H1 (cell line): ENCODE results near the gene PROSER2. TPM values are rescaled to one million over a fixed set of nuclear protein-coding genes. Genes with fewer than 3 reads are reported as not detected.

ENCODE experiments used
- CTCF ChIA-PET: fragments of 300-600 bp; sonication (Branson Sonifier 250); formaldehyde crosslinking; loops from one replicate; lab custom pipeline; 2021; ENCODE audit not compliant: partially characterized antibody; lab: Charles Lee
- POLR2A ChIA-PET: fragments of 300-600 bp; sonication (Branson Sonifier 250); formaldehyde crosslinking; loops from one replicate; lab custom pipeline; 2021; ENCODE audit warnings: inconsistent platforms; ENCODE audit not compliant: partially characterized antibody; lab: Charles Lee
- DNase-seq, 2 experiments: peaks; one replicate each; pipeline versions ENCODE4 v3.0.0 to v3.0.0-alpha.2; 2010 to 2022; ENCODE audit warnings: low spot score in 2 of 2, low read depth in 1 of 2, mixed read lengths in 1 of 2
- FAIRE-seq: peaks from 2 replicates; lab custom pipeline; 2011; peaks lifted over from hg19 to GRCh38; lab: Jason Lieb, UNC
- H2AFZ ChIP-seq: 2 replicates; pipeline ENCODE4 v1.8.1; 2012; ENCODE audit warnings: low read length, inconsistent platforms
- H2AK5ac ChIP-seq: 2 replicates; pipeline ENCODE4 v1.6.1; 2013; ENCODE audit warnings: low read depth, low read length
- H2BK120ac ChIP-seq: replicated peaks from 2 replicates; pipeline ENCODE3; 2013; ENCODE audit warnings: low read depth, low read length, inconsistent platforms
- H2BK12ac ChIP-seq: 2 replicates; pipeline ENCODE4 v1.6.1; 2013; ENCODE audit warnings: low read depth, low read length
- H2BK15ac ChIP-seq: 2 replicates; pipeline ENCODE4 v1.6.1; 2013; ENCODE audit warnings: low read length
- H2BK20ac ChIP-seq: 2 replicates; pipeline ENCODE4 v1.6.1; 2013; ENCODE audit warnings: low read length
- H2BK5ac ChIP-seq: 2 replicates; pipeline ENCODE4 v1.6.1; 2013; ENCODE audit warnings: low read depth, low read length
- H3K14ac ChIP-seq: 2 replicates; pipeline ENCODE4 v1.6.1; 2013; ENCODE audit warnings: inconsistent platforms; ENCODE audit not compliant: insufficient read length
- H3K18ac ChIP-seq: 2 replicates; pipeline ENCODE4 v1.6.1; 2013; ENCODE audit warnings: low read length; ENCODE audit errors: extremely low read depth
- H3K23ac ChIP-seq: 2 replicates; pipeline ENCODE4 v1.6.1; 2013; ENCODE audit warnings: inconsistent platforms; ENCODE audit not compliant: insufficient read length
- H3K23me2 ChIP-seq: 2 replicates; pipeline ENCODE4 v1.6.1; 2013; ENCODE audit warnings: low read depth, low read length
- H3K27ac ChIP-seq: 2 replicates; pipeline ENCODE4 v1.6.1; 2011; ENCODE audit warnings: low read depth, low read length, inconsistent platforms
- H3K27me3 ChIP-seq, 4 experiments: replicated peaks in 1 of 4; 1 replicate in 1 of 4; 2 replicates in 3 of 4; pipeline versions ENCODE4 v1.6.1 to v1.8.1; 2011 to 2013; ENCODE audit warnings: low read length in 3 of 4, mild to moderate bottlenecking in 3 of 4, inconsistent platforms in 2 of 4, mixed read lengths in 2 of 4, moderate library complexity in 1 of 4; ENCODE audit not compliant: control insufficient read depth in 3 of 4, insufficient read depth in 3 of 4; ENCODE audit errors: extremely low read depth in 1 of 4
- H3K36me3 ChIP-seq, 4 experiments: 2 replicates each; pipeline versions ENCODE4 v1.6.1 to v1.8.1; 2011 to 2013; ENCODE audit warnings: mild to moderate bottlenecking in 4 of 4, low read length in 3 of 4, moderate library complexity in 2 of 4, control low read depth in 1 of 4, inconsistent platforms in 1 of 4; ENCODE audit not compliant: insufficient read depth in 4 of 4, control insufficient read depth in 2 of 4
- H3K4ac ChIP-seq: replicated peaks from 2 replicates; pipeline ENCODE3; 2013; ENCODE audit warnings: low read length, low read depth, mixed read lengths, inconsistent platforms; ENCODE audit not compliant: insufficient read length
- H3K4me1 ChIP-seq, 4 experiments: replicated peaks in 1 of 4; 1 replicate in 1 of 4; 2 replicates in 3 of 4; pipeline versions ENCODE4 v1.6.1 to v1.8.1; 2011 to 2013; ENCODE audit warnings: low read length in 3 of 4, inconsistent platforms in 2 of 4, mixed read lengths in 1 of 4; ENCODE audit not compliant: insufficient read depth in 4 of 4, control insufficient read depth in 3 of 4
- H3K4me2 ChIP-seq, 2 experiments: 2 replicates each; pipeline versions ENCODE4 v1.6.1 to v1.8.1; 2011 to 2013; ENCODE audit warnings: low read depth in 2 of 2, low read length in 2 of 2, control low read depth in 1 of 2, inconsistent platforms in 1 of 2, mild to moderate bottlenecking in 1 of 2; ENCODE audit not compliant: insufficient read depth in 1 of 2
- H3K4me3 ChIP-seq, 4 experiments: fragments of 200-600, 300-600 bp in 1 of 4; sonication (generic), shearing (Covaris generic), sonication (Bioruptor Twin) in 1 of 4; 2 replicates each; pipeline versions ENCODE4 v1.5.1 to v1.8.1; 2011 to 2016; ENCODE audit warnings: low read length in 4 of 4, low read depth in 3 of 4, control low read depth in 2 of 4, inconsistent platforms in 2 of 4, mild to moderate bottlenecking in 2 of 4, mixed read lengths in 1 of 4, moderate library complexity in 1 of 4; ENCODE audit not compliant: insufficient read depth in 2 of 4; ENCODE audit errors: extremely low read depth in 1 of 4
- H3K56ac ChIP-seq: replicated peaks from 2 replicates; pipeline ENCODE3; 2013; ENCODE audit warnings: low read depth, mild to moderate bottlenecking, mixed read lengths, low read length, inconsistent platforms; ENCODE audit not compliant: insufficient read length
- H3K79me1 ChIP-seq: 2 replicates; pipeline ENCODE4 v1.6.1; 2013; ENCODE audit warnings: low read depth, low read length, control low read depth
- H3K79me2 ChIP-seq, 2 experiments: 2 replicates each; pipeline versions ENCODE4 v1.6.1 to v1.8.1; 2012 to 2013; ENCODE audit warnings: low read length in 2 of 2, mild to moderate bottlenecking in 2 of 2, inconsistent platforms in 1 of 2; ENCODE audit not compliant: insufficient read depth in 2 of 2, control insufficient read depth in 1 of 2
- H3K9ac ChIP-seq, 4 experiments: replicated peaks in 1 of 4; 1 replicate in 1 of 4; 2 replicates in 3 of 4; pipeline versions ENCODE4 v1.6.1 to v1.8.1; 2011 to 2013; ENCODE audit warnings: low read depth in 3 of 4, low read length in 3 of 4, control low read depth in 2 of 4, mild to moderate bottlenecking in 2 of 4, moderate library complexity in 2 of 4, inconsistent platforms in 1 of 4; ENCODE audit errors: extremely low read depth in 1 of 4
- H3K9me3 ChIP-seq, 2 experiments: 2 replicates each; pipeline versions ENCODE4 v1.6.1 to v1.8.1; 2012 to 2013; ENCODE audit warnings: mild to moderate bottlenecking in 2 of 2, moderate library complexity in 2 of 2, control low read depth in 1 of 2, inconsistent platforms in 1 of 2, low read depth in 1 of 2, low read length in 1 of 2, mixed read lengths in 1 of 2; ENCODE audit not compliant: insufficient read depth in 2 of 2
- H4K20me1 ChIP-seq, 2 experiments: replicated peaks in 1 of 2; 2 replicates each; pipeline versions ENCODE3 to v1.8.1; 2011 to 2013; ENCODE audit warnings: inconsistent platforms in 2 of 2, low read length in 2 of 2, mild to moderate bottlenecking in 1 of 2; ENCODE audit not compliant: insufficient read depth in 2 of 2, control insufficient read depth in 1 of 2
- H4K5ac ChIP-seq: 2 replicates; pipeline ENCODE4 v1.6.1; 2013; ENCODE audit warnings: low read length, low read depth, mixed read lengths, inconsistent platforms; ENCODE audit not compliant: insufficient read length
- H4K8ac ChIP-seq: 2 replicates; pipeline ENCODE4 v1.8.0; 2013; ENCODE audit warnings: mild to moderate bottlenecking, moderate library complexity, low read length, inconsistent platforms; ENCODE audit not compliant: insufficient read depth; ENCODE audit errors: extremely low read depth
- H4K91ac ChIP-seq: replicated peaks from 2 replicates; pipeline ENCODE3; 2013; ENCODE audit warnings: low read length, mixed read lengths, inconsistent platforms; ENCODE audit not compliant: insufficient read length
- BCL11A ChIP-seq, 2 experiments: IDR thresholded peaks; one replicate each; pipeline ENCODE4 v1.6.1; 2011; ENCODE audit warnings: low read depth in 2 of 2, low read length in 2 of 2, mild to moderate bottlenecking in 2 of 2
- BRCA1 ChIP-seq: IDR thresholded peaks from 2 replicates; pipeline ENCODE4 v1.6.1; 2012; ENCODE audit warnings: low read depth, low read length, improper control_type of control experiment
- CHD2 ChIP-seq: IDR thresholded peaks from 2 replicates; pipeline ENCODE4 v1.6.1; 2012; ENCODE audit warnings: low read length, improper control_type of control experiment
- CREB1 ChIP-seq: IDR thresholded peaks from 2 replicates; pipeline ENCODE4 v1.6.1; 2012; ENCODE audit warnings: inconsistent platforms
- CTBP2 ChIP-seq: IDR thresholded peaks from 2 replicates; pipeline ENCODE4 v1.7.0; 2011; ENCODE audit warnings: borderline replicate concordance, mild to moderate bottlenecking, moderate library complexity, mixed read lengths, low read length; ENCODE audit not compliant: insufficient read depth, insufficient read length
- GTF2F1 ChIP-seq: IDR thresholded peaks from 2 replicates; pipeline ENCODE4 v1.6.1; 2012; ENCODE audit warnings: low read depth, low read length, improper control_type of control experiment, borderline replicate concordance
- KDM1A ChIP-seq: fragments of 200-600, 300-600 bp; sonication (generic); IDR thresholded peaks from 2 replicates; pipeline ENCODE4 v1.7.1; 2016; ENCODE audit warnings: mild to moderate bottlenecking, low read length, borderline replicate concordance
- KDM5A ChIP-seq: fragments of 200-600 bp; IDR thresholded peaks from 2 replicates; pipeline ENCODE4 v1.7.1; 2012; ENCODE audit warnings: mild to moderate bottlenecking, low read length, inconsistent platforms, mixed read lengths
- RBBP5 ChIP-seq: IDR thresholded peaks from 2 replicates; pipeline ENCODE4 v1.7.1; 2012; ENCODE audit warnings: low read depth, mild to moderate bottlenecking, inconsistent platforms, low read length, moderate library complexity, borderline replicate concordance
- SAP30 ChIP-seq: fragments of 300-600 bp; sonication (generic); IDR thresholded peaks from 2 replicates; pipeline ENCODE4 v1.7.1; 2012; ENCODE audit warnings: low read length, moderate library complexity, mild to moderate bottlenecking, inconsistent platforms; ENCODE audit not compliant: insufficient read depth, insufficient replicate concordance
- SP2 ChIP-seq: IDR thresholded peaks from 2 replicates; pipeline ENCODE4 v1.6.1; 2012; ENCODE audit warnings: mild to moderate bottlenecking, low read length, inconsistent platforms
- TBP ChIP-seq: IDR thresholded peaks from 2 replicates; pipeline ENCODE4 v1.6.1; 2011; ENCODE audit warnings: low read depth, low read length, improper control_type of control experiment
- YY1 ChIP-seq: IDR thresholded peaks from 2 replicates; pipeline ENCODE4 v1.6.1; 2011; ENCODE audit warnings: low read depth, mild to moderate bottlenecking, low read length
- WGBS, 2 experiments: shearing (Covaris generic) in 1 of 2; methylation state at CpG; one replicate each; pipeline versions ENCODE4 v1.1.6 to v1.1.7; 2013 to 2015; ENCODE audit warnings: low lambda C conversion rate in 2 of 2, mixed read lengths in 2 of 2, inconsistent platforms in 1 of 2, low coverage in 1 of 2, missing lambda C conversion rate in 1 of 2; ENCODE audit not compliant: insufficient replicate concordance in 2 of 2, insufficient coverage in 1 of 2, insufficient read length in 1 of 2; ENCODE audit errors: extremely low coverage in 1 of 2, missing lambda C conversion rate in 1 of 2; 5-methylcytosine and 5-hydroxymethylcytosine counted together
- polyA plus RNA-seq, 7 experiments: library from polyadenylated mRNA; depleted of rRNA in 3 of 7; stranded (reverse) in 5 of 7; unstranded in 2 of 7; fragments of >200 nt in 5 of 7; fragments of 200-250 nt in 2 of 7; gene quantifications; 1 replicate in 5 of 7; 2 replicates in 1 of 7; 4 replicates in 1 of 7; pipeline versions ENCODE4 v1.2.1 to v1.2.3, GENCODE V29; 2011 to 2013; ENCODE audit warnings: missing spikeins in 2 of 7, mixed read lengths in 2 of 7
- total RNA-seq: library from RNA; stranded (reverse); fragmentation: NEBNext Ultra II Directional; extraction: Animal tissue kit (Norgen Biotek cat#: 25700); gene quantifications from 2 replicates; pipeline ENCODE4 v1.2.1, GENCODE V29; 2021
- TF ChIP-seq, protein P1 (sequence below): IDR thresholded peaks from 2 replicates; pipeline ENCODE4 v1.6.1; 2012; ENCODE audit warnings: inconsistent platforms

The PROSER2 gene
- total and polyA plus RNA-seq, 2 of the 8 experiments (the other 6 are each of a cell fraction or from before 2014, with no cell fraction given), result 3.9 to 13.7 TPM

DNA sequence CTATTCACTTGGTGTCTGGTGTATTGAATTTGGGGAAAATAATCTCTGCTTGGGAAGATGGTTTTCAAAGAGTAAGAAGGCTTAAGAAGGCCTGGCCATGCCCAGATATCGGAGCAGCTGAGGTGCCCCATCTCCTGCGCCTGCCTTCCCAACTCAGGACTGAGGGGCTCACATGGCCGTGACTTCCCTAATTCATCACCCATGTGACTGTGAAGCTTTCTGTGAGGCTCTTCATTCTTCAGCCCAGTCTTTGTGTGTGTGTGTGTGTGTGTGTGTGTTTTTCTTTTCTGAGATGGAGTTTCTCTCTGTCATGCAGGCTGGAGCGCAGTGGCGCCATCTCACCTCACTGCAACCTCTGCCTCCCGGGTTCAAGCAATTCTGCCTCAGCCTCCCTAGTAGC lies 53.2 kb downstream of the PROSER2 start:
- Histone ChIP-seq H4K91ac (no peak overlapping the region), H3K4ac (no peak overlapping the region), H3K4me3 (no peak overlapping the region), H2BK20ac (peak overlapping the region; percentile 98; the same call in 1 of the 2 replicates), H3K79me2 (no peaks in the 10 kb centered on the region), H2AK5ac (0 out of 2 replicates have a peak overlapping the region, but pooled peaks have one; percentile 4), H2BK15ac (peak overlapping the region; percentile 98), H4K5ac (no peak overlapping the region), H4K8ac (no peak overlapping the region), H2BK120ac (no peak overlapping the region), H2BK5ac (peak overlapping the region; percentile 83; the same call in 1 of the 2 replicates), H3K27ac (no peak overlapping the region), H3K36me3 (no peaks in the 10 kb centered on the region), H3K56ac (no peak overlapping the region), H3K4me1 (peaks cover 6 to 19% (median 14%) of the 10 kb centered on the region in 4 experiments), H3K9me3 (no peaks in the 10 kb centered on the region), H3K4me2 (no peak overlapping the region), H3K9ac (no peak overlapping the region), H2AFZ (peak overlapping the region; percentile 91; the same call in 1 of the 2 replicates), H3K23ac (no peak overlapping the region), H3K23me2 (no peaks in the 10 kb centered on the region), H3K27me3 (no peaks in the 10 kb centered on the region), H3K18ac (peak overlapping the region; percentile 99), H2BK12ac (peak overlapping the region; percentile 88; the same call in 1 of the 2 replicates), H3K14ac (no peak overlapping the region), H4K20me1 (no peaks in the 10 kb centered on the region), H3K79me1 (no peaks in the 10 kb centered on the region)
- DNase-seq (no peak), FAIRE-seq (no peak)
- ChIA-PET POLR2A (interaction anchor here (1.1 to 2.2 kb wide), 4 partner anchors 10 to 37 kb away, joined by 3 to 6 read pairs (median 4); no protein-coding TSS in a partner anchor), CTCF (interaction anchor here (0.9 to 3.1 kb wide), 12 partner anchors 9 to 153 kb away, joined by 3 to 10 read pairs (median 4); no protein-coding TSS in a partner anchor)
- 95% methylated on average over 4 of the region's 6 CpGs; no CpG with 5 or more reads in 1 of the 2 experiments for WGBS, 2 experiments
- TF ChIP-seq RBBP5 (no peak), KDM1A (no peak), GTF2F1 (no peak), TBP (no peak), CREB1 (no peak), BRCA1 (no peak), YY1 (no peak), KDM5A (no peak), CHD2 (no peak), CTBP2 (no peak), SAP30 (no peak), BCL11A (IDR thresholded peaks at IDR 0.05; ENCODE audit: low read depth in 2 of 2, low read length in 2 of 2) (no peak), SP2 (no peak)
- TF ChIP-seq, protein P1, sequence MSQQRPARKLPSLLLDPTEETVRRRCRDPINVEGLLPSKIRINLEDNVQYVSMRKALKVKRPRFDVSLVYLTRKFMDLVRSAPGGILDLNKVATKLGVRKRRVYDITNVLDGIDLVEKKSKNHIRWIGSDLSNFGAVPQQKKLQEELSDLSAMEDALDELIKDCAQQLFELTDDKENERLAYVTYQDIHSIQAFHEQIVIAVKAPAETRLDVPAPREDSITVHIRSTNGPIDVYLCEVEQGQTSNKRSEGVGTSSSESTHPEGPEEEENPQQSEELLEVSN, result no peak
